GM19099 (cell line): ENCODE results near the gene TOP3B.

Source experiments
- POLR2A ChIP-seq: IDR thresholded peaks from 3 replicates; pipeline ENCODE4 v1.6.1; 2011; ENCODE audit warnings: low read depth; ENCODE audit not compliant: insufficient read length; ENCODE audit errors: extremely low read depth

The TOP3B gene

DNA sequence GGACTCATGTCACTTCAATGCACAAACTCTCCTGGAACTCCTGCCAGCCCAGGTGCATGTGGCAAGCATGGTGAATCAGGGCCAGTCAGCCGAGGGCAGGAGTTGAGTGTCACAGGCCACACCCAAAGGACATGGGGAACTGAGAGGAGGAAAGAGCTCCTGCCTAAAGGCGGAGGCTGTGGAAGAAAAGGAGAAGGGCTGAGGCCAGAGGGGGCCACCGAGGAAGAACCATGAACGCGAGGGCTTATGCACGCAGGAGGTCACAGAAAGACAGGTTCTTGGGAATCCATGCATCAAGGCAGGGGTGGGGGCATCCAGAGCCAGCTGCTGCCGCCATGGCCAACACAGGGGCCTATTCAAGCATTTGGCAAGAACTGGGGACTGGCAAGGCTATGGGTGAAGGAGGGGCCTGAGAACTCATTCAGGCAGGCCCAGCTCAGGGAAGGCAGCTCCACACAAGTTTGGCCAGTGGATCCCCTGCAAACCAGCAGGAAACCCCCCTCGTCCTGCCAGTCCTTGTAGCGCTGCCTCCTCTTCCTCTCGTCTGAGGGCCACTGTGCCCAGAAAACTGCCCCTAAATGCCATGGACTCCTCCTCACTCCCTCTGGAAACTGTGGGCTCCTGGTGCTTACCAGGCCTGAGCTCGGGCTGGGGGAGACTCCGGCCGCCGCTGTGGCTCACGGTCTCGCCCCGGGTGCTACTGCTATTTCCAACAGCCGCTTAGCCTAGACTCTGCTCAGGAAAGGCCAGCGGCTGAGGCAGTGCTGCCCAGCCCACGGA lies 45.4 kb downstream of the TOP3B start:
- TF ChIP-seq POLR2A = no peak

DNA sequence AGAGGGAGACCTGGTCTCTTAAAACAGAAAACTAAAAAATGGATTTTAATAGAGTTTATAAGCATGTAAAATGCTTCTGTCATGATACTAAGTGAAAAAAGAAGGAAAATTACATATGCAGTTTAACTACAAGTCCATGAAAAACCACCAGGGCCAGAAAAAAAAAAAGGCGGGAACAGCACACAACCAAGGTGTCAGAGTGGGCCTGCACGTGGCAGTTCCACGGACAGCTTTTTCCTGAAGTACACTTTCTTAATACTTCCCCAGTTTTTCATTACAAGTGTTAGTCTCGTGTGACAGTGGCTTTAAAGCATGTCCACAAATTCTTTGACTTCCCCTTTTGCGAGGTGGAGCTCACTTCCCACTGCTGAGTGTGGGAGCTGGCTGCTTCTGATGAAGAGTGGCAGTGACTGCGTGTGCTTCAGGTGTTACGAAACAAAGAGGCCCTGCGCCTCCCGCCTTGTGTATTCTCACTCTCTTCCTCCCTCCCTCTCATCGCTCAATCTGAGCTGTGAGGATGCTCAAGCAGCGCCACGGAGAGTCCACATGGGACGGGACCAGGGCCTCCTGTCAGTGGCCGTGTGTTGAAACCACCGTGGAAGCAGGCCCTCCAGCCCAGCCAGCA lies 46.3 kb downstream of the TOP3B start:
- TF ChIP-seq POLR2A = no peak

DNA sequence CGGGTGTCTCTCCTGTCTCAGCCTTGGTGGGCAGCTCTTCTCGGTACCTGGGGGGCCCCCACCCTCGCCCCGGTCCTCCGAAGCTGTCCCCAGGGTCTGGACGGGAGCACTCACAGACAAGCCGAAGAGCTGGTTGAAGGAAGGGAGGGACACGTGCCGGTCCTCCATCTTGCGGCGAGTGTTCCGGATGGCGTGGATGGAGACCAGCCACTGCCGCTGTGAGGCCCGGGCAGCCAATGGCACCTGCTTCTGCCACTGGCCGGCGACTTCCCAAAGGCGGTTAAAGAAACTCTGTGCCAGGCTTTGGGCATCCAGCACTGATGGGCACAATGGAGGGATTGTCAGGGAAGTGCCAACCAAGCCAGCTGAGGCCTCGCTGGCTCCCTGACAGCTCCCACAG lies 48.7 kb downstream of the TOP3B start:
- TF ChIP-seq POLR2A = no peak

DNA sequence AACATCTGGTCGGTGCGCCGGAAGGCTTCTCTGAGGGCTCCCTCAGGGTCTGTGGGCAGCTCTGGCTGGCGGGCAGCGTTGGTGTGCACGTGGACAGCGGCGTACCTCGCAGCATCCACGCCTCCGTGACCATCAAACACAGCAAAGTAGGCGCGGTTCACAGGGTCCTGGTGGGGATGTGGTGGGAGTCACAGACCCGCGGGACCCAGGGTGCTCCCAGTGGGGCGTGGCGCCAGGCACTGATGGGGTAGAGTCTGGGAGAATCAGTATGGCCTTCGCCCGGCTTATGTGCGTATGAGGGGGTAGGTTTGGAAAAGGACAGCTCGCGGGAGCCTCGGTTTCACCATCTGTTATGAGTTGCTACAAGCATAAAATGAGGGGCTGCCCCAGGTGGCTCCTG lies 49.2 kb downstream of the TOP3B start:
- TF ChIP-seq POLR2A = no peak

DNA sequence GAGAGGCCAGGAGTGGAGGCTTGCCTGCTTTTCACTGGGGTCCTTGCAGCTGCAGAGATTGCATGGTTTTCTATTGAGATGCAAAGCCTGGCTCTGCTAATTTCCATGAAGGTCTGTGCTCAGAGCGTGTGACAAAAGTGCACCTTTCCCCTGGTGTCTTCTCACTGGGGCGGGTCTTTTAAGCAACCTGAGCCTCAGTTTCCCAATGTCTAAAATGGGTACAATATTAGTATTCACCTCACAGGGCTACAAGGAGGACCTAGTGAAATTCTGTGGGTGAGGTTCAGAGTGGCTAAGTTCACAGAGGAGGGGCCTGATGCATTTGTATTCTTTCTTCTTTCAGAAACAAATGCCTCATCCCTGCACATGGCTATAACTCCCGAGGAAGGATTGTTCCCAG lies 50.2 kb downstream of the TOP3B start:
- TF ChIP-seq POLR2A = no peak

DNA sequence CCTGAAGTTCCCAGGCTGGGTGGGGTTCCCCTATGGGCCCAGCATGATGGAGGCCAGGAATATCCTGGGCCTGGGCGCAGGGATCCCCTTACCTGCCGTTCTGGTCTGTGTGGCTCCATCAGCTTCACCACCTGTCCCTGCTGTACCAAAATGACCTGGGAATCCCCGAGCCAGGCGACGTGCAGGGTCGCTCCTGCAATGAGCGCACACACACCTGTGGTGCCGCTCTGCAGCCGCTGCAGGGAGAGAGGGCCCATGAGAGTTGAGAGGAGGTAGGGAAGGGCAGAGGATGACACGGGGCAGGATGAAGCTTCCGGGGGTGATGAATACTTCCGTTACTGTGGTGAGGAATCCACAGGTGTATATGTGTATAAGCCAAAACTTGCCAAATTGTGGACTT lies 51.5 kb downstream of the TOP3B start:
- no peak for TF ChIP-seq POLR2A

DNA sequence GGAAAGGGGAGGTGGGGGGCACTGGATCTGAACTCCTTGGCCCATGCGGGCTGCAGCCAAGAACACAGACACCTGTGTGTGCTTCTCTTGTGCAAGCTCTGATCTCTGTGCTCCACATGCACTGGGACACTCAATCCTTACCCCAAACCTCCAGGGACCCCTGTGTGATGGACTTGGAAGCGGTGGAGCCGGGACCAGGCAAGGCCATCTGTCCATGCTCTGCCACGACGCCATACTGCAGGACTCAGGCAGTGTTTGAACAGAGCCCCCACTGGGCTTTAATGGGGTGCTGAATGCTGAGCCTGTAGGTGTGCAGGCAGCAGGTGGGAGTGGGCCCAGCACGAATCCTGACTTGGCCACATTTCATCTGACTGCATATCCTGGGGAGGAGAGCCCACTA lies 53.3 kb downstream of the TOP3B start:
- no peak for TF ChIP-seq POLR2A

DNA sequence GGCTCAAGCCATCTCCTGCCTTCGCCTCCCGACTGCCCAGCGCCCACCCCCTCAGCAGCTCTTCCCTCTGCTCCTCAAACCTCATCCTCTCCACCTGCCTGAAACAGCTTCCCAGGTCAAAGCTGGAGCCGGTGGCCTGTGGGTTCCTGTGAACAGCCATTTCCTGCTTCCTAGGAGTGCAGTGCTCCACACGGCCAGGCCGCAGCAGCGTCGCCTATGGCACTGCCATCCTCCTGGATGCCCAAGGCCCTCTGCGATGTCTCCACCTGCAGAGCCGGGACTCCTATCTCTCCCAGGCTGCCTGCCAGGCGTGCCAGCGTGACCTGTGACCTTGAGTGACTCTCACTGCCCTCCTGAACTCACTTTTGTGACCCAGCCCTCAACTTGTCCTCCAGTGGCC lies 54.5 kb downstream of the TOP3B start:
- TF ChIP-seq POLR2A = no peak

DNA sequence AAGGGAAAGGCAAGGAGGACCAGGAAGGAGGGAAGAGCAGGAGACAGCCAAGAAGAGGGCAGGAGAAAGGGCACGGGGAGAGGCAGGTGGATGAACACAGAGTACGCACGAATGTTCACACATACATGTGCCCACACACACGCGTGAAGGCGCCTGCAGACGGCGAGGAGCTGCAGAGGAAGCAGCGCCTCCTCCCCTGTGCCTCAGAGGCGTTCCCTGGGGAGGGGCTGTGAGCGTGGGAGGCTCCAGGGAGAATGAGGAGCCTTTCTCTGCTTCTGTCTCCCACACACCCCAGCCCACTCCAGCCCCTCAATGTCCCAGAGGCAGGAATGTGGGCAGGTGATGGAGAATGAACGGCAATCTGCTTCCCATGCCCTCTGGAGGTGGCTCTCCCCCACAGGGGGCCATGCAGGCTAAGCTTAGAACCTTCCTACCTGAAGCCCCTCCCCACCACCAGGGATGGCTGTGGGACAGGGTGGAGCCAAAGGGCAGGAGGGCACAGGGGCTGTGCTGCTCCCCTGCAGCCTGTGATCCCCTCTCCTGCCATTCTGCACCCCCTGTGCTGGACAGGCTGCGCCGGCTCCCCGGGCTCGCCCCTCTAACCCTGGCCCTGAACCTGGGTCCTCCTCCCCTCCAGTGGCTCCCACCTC lies 55.3 kb downstream of the TOP3B start:
- no peak for TF ChIP-seq POLR2A

DNA sequence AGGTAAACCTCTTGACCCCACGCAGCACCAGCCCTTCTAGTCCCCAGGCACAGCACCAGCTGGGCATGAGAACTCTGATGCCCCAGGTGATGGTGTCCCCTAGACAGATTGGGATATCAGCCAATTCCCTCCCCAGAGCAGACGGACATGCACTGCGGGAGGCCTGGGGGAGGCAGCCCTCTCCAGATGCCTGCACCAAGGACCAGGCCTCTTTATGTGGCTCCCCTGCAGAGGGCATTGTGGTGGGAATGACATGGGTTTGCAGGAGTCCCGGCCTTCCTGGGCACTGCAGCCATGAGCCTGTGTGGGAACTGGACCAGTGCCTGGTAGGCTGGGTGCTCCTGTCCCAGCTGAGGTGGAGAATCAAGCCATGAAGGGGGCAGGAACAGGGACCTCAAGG lies 55.9 kb downstream of the TOP3B start:
- no peak for TF ChIP-seq POLR2A

DNA sequence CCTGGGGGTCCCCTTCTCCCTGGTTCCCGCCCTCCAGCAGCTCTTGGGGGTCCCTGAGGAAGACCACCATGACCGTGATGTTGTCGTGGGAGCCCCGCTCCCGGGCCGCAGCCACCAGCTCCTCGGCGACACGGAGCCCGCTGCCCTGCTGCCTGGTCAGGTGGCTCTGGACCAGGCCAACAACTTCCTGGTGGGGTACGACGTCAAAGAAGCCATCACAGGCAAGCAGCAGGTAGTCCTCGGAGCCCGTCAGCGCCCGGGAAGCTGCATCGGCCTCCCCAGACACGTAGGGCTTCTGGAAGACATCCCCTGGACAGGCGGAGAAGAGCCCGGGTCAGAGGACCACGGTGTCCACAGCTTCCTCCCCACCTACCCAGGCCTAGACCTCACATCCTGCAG lies 59.4 kb downstream of the TOP3B start:
- TF ChIP-seq POLR2A = no peak

DNA sequence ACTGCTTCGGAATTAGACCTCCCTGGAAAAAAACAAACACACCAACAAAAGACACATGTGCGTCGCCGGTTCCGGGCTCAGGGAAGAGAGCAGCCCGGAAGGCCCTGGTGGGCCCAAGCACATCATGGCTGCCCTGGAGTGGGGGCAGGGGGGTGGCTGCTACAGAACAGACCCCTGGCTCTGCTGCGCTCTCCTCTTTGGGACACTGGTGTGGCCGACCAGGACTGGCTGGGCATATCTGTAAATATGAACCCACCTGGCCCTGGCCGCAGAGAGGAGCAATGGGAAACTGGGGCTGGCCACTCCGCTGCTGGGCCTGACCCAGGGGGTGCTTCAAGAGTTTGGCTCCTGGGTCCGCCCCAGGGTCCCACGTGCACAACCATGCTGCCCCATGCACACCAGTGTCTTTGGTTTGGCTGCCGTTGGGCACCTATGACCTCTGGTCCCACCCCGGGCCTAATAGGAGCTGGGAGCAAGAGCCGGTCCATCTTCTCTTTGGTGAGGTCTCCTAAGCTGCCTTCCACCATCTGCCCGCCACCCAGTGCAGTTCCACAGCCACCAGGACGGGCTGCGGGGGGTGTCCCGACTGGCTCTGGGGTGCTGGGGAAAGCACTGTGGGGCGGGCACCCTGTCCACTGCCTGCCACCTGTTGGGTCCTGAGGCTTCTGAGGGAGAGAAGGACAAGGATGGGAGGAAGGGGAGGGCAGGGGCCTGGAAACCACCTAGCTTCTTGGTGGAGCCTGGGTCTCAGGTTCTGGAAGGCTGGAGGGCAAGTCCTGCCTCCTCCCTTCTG lies 60.0 kb downstream of the TOP3B start:
- no peak for TF ChIP-seq POLR2A

DNA sequence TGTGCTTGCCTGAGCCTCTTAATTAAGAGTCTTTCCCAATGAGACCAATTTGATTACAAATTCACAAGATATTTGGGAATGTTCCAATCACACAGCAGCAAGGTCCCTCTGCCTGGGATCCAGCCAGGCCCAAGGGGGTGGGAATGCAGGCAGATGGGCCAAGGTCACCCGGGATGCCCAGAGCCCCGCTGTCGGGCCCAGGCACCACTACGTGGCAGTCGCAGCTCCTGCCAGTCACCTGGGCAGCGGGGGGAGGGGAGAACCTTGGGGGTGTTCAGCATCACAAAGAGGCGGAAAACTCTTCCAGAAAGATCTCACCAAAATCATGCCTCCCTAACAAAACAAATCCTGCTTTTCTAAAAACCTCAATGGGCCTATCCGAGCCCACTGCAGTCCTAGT lies 60.9 kb downstream of the TOP3B start:
- no peak for TF ChIP-seq POLR2A

DNA sequence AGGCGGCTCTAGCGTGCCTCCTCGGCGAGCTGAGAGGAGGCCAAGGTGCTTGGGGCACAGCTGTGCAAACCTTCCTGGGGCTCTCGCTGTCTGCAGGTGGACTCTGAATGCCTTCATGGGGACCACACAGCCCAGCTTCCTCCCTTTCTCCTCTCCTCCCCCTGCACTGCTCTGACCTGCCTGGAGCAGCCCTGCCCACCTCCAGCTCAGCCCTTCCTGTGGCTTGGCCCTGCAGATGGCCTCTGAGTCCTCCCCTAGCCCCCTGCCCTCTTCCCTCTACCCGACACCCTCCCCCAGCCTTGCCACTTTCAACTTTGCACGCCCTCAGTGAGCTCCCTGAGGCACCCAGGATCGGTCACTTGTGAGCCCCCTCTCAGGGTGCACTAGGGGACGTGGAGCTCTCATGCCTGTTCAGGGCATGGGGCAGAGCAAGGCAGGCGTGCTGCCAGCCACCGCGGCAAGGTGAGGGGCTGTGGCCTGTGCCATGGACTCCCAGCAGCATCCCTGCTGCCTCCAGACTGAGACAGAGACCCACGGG lies 61.3 kb downstream of the TOP3B start:
- no peak for TF ChIP-seq POLR2A
